Measurements from ENCODE around the gene LEFTY1. TPM values are rescaled to one million over a fixed set of nuclear protein-coding genes. Genes with fewer than 3 reads are reported as not detected.
"Not testable (repeated sequence)": the region's sequence is repeated elsewhere in the genome, so short reads cannot be mapped to it uniquely, and the experiment has no call there.

LEFTY1 gene
- 0.33 TPM for polyA plus RNA-seq (2013, experiment 1 of 2)
- polyA plus RNA-seq (2013, experiment 2 of 2): 0.21 TPM

- H2BK15ac ChIP-seq (ENCODE audit: low read length): no peak within 1 kb of the TSS
- H3K4me3 ChIP-seq (ENCODE audit: low read length in 2 of 2): no peak within 1 kb of the TSS
Observed at GRCh38 chr1:225888898-225889601, at the start of gene LEFTY1. LEFTY1 (minus strand) TSS chr1:225889146; CDS start chr1:225889066, 80 bp downstream.

GRCh38 chr1:225937048-225937968 lies 48.4 kb upstream of the LEFTY1 start:
- no peaks in the 10 kb centered on the region for H3K79me1 ChIP-seq (ENCODE audit: low read depth, low read length)
- H3K14ac ChIP-seq (ENCODE audit: low read length): no peak overlapping the region
- H3K4ac ChIP-seq (ENCODE audit: low read length): no peak overlapping the region
- H3K9ac ChIP-seq (ENCODE audit: low read depth, low read length, poor library complexity): no peak overlapping the region
- H2BK15ac ChIP-seq (ENCODE audit: low read length): no peak overlapping the region
- WGBS, 2 donors (ENCODE audit: extremely low coverage in 2 of 2, insufficient read length in 2 of 2, insufficient replicate concordance in 1 of 2): no CpG with 5 or more reads among the region's 21 CpGs
- peak overlapping the region; percentile 17 for H3K18ac ChIP-seq (ENCODE audit: low read length)
- H3K36me3 ChIP-seq (replicated peaks in 1 of 2; ENCODE audit: control insufficient read depth in 2 of 2, insufficient read depth in 2 of 2, low read length in 2 of 2): no peaks in the 10 kb centered on the region
- no peak overlapping the region for H3K4me3 ChIP-seq (ENCODE audit: low read length in 2 of 2)
- H2BK12ac ChIP-seq (ENCODE audit: low read length): no peak overlapping the region
- peak overlapping the region; percentile 95 for H3K23ac ChIP-seq (ENCODE audit: low read depth, low read length, poor library complexity)
- H2BK5ac ChIP-seq (ENCODE audit: low read length): no peak overlapping the region
- H3K27ac ChIP-seq (replicated peaks; ENCODE audit: low read length): no peak overlapping the region
- H3K4me2 ChIP-seq (ENCODE audit: insufficient read depth, low read length, poor library complexity, severe bottlenecking): no peak overlapping the region
- no peak overlapping the region for H2BK120ac ChIP-seq (ENCODE audit: low read depth, low read length)
- H2AK5ac ChIP-seq (ENCODE audit: low read depth, low read length): no peak overlapping the region
- no peak for DNase-seq (ENCODE audit: low spot score)
- no peaks in the 10 kb centered on the region for H3K9me3 ChIP-seq (replicated peaks in 1 of 2; ENCODE audit: control insufficient read depth in 2 of 2, insufficient read depth in 1 of 2, low read depth in 1 of 2, low read length in 2 of 2)
- H3K27me3 ChIP-seq (ENCODE audit: control insufficient read depth in 3 of 3, insufficient read depth in 3 of 3, low read depth in 1 of 3, low read length in 3 of 3): peaks cover 0 to 7% (median 7%) of the 10 kb centered on the region in 3 experiments
- no peak overlapping the region for H4K8ac ChIP-seq (ENCODE audit: low read depth, low read length)
- no peak overlapping the region for H4K91ac ChIP-seq (ENCODE audit: low read depth, low read length, poor library complexity)
- peak overlapping the region; percentile 74 for H2AFZ ChIP-seq (ENCODE audit: low read length)
- H3K4me1 ChIP-seq (ENCODE audit: control insufficient read depth in 2 of 2, insufficient read depth in 1 of 2, low read depth in 1 of 2, low read length in 2 of 2): peaks cover 8 to 14% of the 10 kb centered on the region in 2 donors

More at GRCh38 chr1:225888898-225889601, at the start of gene LEFTY1:
- no peak within 1 kb of the TSS for H4K91ac ChIP-seq (ENCODE audit: low read depth, low read length, poor library complexity)
- H3K79me1 ChIP-seq (ENCODE audit: low read depth, low read length): no peaks in the 10 kb centered on the region
- no peak within 1 kb of the TSS for H3K4ac ChIP-seq (ENCODE audit: low read length)
- H3K36me3 ChIP-seq (replicated peaks in 1 of 2; ENCODE audit: control insufficient read depth in 2 of 2, insufficient read depth in 2 of 2, low read length in 2 of 2): no peaks in the 10 kb centered on the region
- H3K9me3 ChIP-seq (replicated peaks in 1 of 2; ENCODE audit: control insufficient read depth in 2 of 2, insufficient read depth in 1 of 2, low read depth in 1 of 2, low read length in 2 of 2): no peaks in the 10 kb centered on the region
- no peak for DNase-seq (ENCODE audit: low spot score)
- H2BK120ac ChIP-seq (ENCODE audit: low read depth, low read length): no peak within 1 kb of the TSS
- peaks cover 2 to 12% of the 10 kb centered on the region in 2 donors for H3K4me1 ChIP-seq (ENCODE audit: control insufficient read depth in 2 of 2, insufficient read depth in 1 of 2, low read depth in 1 of 2, low read length in 2 of 2)
- H2BK12ac ChIP-seq (ENCODE audit: low read length): peak within 1 kb of the TSS; percentile 41
- H2AFZ ChIP-seq (ENCODE audit: low read length): peak within 1 kb of the TSS; percentile 24
- H4K8ac ChIP-seq (ENCODE audit: low read depth, low read length): no peak within 1 kb of the TSS
- H2BK5ac ChIP-seq (ENCODE audit: low read length): no peak within 1 kb of the TSS
- no peak within 1 kb of the TSS for H3K27ac ChIP-seq (replicated peaks; ENCODE audit: low read length)
- H2AK5ac ChIP-seq (ENCODE audit: low read depth, low read length): peak within 1 kb of the TSS; percentile 92
- H3K27me3 ChIP-seq (ENCODE audit: control insufficient read depth in 3 of 3, insufficient read depth in 3 of 3, low read depth in 1 of 3, low read length in 3 of 3): peaks cover 0 to 14% (median 0%) of the 10 kb centered on the region in 3 experiments
- no CpG with 5 or more reads among the region's 11 CpGs for WGBS, 2 donors (ENCODE audit: extremely low coverage in 2 of 2, insufficient read length in 2 of 2, insufficient replicate concordance in 1 of 2)
- H3K4me2 ChIP-seq (ENCODE audit: insufficient read depth, low read length, poor library complexity, severe bottlenecking): no peak within 1 kb of the TSS
- H3K9ac ChIP-seq (ENCODE audit: low read depth, low read length, poor library complexity): peak within 1 kb of the TSS; percentile 70
- H3K18ac ChIP-seq (ENCODE audit: low read length): peak within 1 kb of the TSS; percentile 76
- peak within 1 kb of the TSS; percentile 100 for H3K23ac ChIP-seq (ENCODE audit: low read depth, low read length, poor library complexity)
- H3K14ac ChIP-seq (ENCODE audit: low read length): no peak within 1 kb of the TSS

GRCh38 chr1:225936523-225936922 lies 47.6 kb upstream of the LEFTY1 start:
- H4K8ac ChIP-seq (ENCODE audit: low read depth, low read length): no peak overlapping the region
- H3K23ac ChIP-seq (ENCODE audit: low read depth, low read length, poor library complexity): no peak overlapping the region
- peaks cover 5 to 10% of the 10 kb centered on the region in 2 donors for H3K4me1 ChIP-seq (ENCODE audit: control insufficient read depth in 2 of 2, insufficient read depth in 1 of 2, low read depth in 1 of 2, low read length in 2 of 2)
- no peak overlapping the region for H3K4ac ChIP-seq (ENCODE audit: low read length)
- no peaks in the 10 kb centered on the region for H3K36me3 ChIP-seq (replicated peaks in 1 of 2; ENCODE audit: control insufficient read depth in 2 of 2, insufficient read depth in 2 of 2, low read length in 2 of 2)
- no CpG with 5 or more reads among the region's 3 CpGs for WGBS, 2 donors (ENCODE audit: extremely low coverage in 2 of 2, insufficient read length in 2 of 2, insufficient replicate concordance in 1 of 2)
- H3K18ac ChIP-seq (ENCODE audit: low read length): no peak overlapping the region
- no peak for DNase-seq (ENCODE audit: low spot score)
- H2BK120ac ChIP-seq (ENCODE audit: low read depth, low read length): no peak overlapping the region
- H3K27me3 ChIP-seq (ENCODE audit: control insufficient read depth in 3 of 3, insufficient read depth in 3 of 3, low read depth in 1 of 3, low read length in 3 of 3): peaks cover 0 to 7% (median 5%) of the 10 kb centered on the region in 3 experiments
- H2BK12ac ChIP-seq (ENCODE audit: low read length): no peak overlapping the region
- no peak overlapping the region for H2BK5ac ChIP-seq (ENCODE audit: low read length)
- no peaks in the 10 kb centered on the region for H3K9me3 ChIP-seq (replicated peaks in 1 of 2; ENCODE audit: control insufficient read depth in 2 of 2, insufficient read depth in 1 of 2, low read depth in 1 of 2, low read length in 2 of 2)
- H3K27ac ChIP-seq (replicated peaks; ENCODE audit: low read length): no peak overlapping the region
- no peak overlapping the region for H3K4me2 ChIP-seq (ENCODE audit: insufficient read depth, low read length, poor library complexity, severe bottlenecking)
- no peak overlapping the region for H3K9ac ChIP-seq (ENCODE audit: low read depth, low read length, poor library complexity)
- H4K91ac ChIP-seq (ENCODE audit: low read depth, low read length, poor library complexity): no peak overlapping the region
- no peak overlapping the region for H3K4me3 ChIP-seq (ENCODE audit: low read length in 2 of 2)
- H3K14ac ChIP-seq (ENCODE audit: low read length): no peak overlapping the region
- H2AFZ ChIP-seq (ENCODE audit: low read length): peak overlapping the region; percentile 74
- H2AK5ac ChIP-seq (ENCODE audit: low read depth, low read length): no peak overlapping the region
- no peaks in the 10 kb centered on the region for H3K79me1 ChIP-seq (ENCODE audit: low read depth, low read length)
- H2BK15ac ChIP-seq (ENCODE audit: low read length): no peak overlapping the region

GRCh38 chr1:225936086-225936485 lies 47.1 kb upstream of the LEFTY1 start:
- not testable (repeated sequence) for H3K9ac ChIP-seq (ENCODE audit: low read depth, low read length, poor library complexity); H3K4me3 ChIP-seq (ENCODE audit: low read length in 2 of 2); H2AFZ ChIP-seq (ENCODE audit: low read length); H2BK12ac ChIP-seq (ENCODE audit: low read length); H2BK120ac ChIP-seq (ENCODE audit: low read depth, low read length); H2BK5ac ChIP-seq (ENCODE audit: low read length); H3K4ac ChIP-seq (ENCODE audit: low read length); H3K9me3 ChIP-seq (replicated peaks in 1 of 2; ENCODE audit: control insufficient read depth in 2 of 2, insufficient read depth in 1 of 2, low read depth in 1 of 2, low read length in 2 of 2); H3K79me1 ChIP-seq (ENCODE audit: low read depth, low read length); H3K27me3 ChIP-seq (ENCODE audit: control insufficient read depth in 3 of 3, insufficient read depth in 3 of 3, low read depth in 1 of 3, low read length in 3 of 3); H3K4me2 ChIP-seq (ENCODE audit: insufficient read depth, low read length, poor library complexity, severe bottlenecking); H3K14ac ChIP-seq (ENCODE audit: low read length); DNase-seq (ENCODE audit: low spot score); H3K36me3 ChIP-seq (replicated peaks in 1 of 2; ENCODE audit: control insufficient read depth in 2 of 2, insufficient read depth in 2 of 2, low read length in 2 of 2); H3K27ac ChIP-seq (replicated peaks; ENCODE audit: low read length); H3K18ac ChIP-seq (ENCODE audit: low read length); H4K8ac ChIP-seq (ENCODE audit: low read depth, low read length); H2AK5ac ChIP-seq (ENCODE audit: low read depth, low read length); H2BK15ac ChIP-seq (ENCODE audit: low read length); H3K4me1 ChIP-seq (ENCODE audit: control insufficient read depth in 2 of 2, insufficient read depth in 1 of 2, low read depth in 1 of 2, low read length in 2 of 2); H4K91ac ChIP-seq (ENCODE audit: low read depth, low read length, poor library complexity)
- no CpG with 5 or more reads among the region's 8 CpGs for WGBS, 2 donors (ENCODE audit: extremely low coverage in 2 of 2, insufficient read length in 2 of 2, insufficient replicate concordance in 1 of 2)
- peak overlapping the region; percentile 93 for H3K23ac ChIP-seq (ENCODE audit: low read depth, low read length, poor library complexity)

Measured in neuronal stem cell (in vitro differentiated cells).